ENCODE data around the gene DNAJC6.

The DNAJC6 gene

DNA sequence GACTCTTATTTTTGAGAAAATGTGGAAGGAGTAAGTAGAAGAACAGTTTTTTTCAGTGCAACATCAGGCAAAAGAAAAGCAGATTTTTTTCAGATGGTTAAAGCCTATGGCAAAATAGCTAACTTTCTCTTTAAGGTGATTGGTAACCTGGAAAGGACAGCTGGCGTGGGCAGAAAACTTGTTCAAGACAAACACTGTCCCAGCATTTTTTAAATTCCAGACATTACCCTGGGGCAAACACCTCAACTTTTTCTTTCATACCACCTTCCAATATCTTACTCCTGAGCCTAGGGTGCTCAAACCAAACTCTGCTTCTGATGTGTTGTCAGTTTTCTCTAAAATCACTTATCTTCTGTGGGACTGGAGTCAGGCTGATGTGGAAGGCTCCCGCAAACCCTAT, 108.4 kb downstream of the DNAJC6 start:
- Mint-ChIP-seq H3K27ac (no peak overlapping the region), H3K9me3 (no peaks in the 10 kb centered on the region), H3K27me3 (no peaks in the 10 kb centered on the region), H3K36me3 (no peaks in the 10 kb centered on the region), H3K4me1 (peaks cover 6 to 10% of the 10 kb centered on the region in 2 donors), H3K4me3 (no peak overlapping the region)
- DNase-seq (no peak), ATAC-seq (replicated peaks) (no peak)

DNA sequence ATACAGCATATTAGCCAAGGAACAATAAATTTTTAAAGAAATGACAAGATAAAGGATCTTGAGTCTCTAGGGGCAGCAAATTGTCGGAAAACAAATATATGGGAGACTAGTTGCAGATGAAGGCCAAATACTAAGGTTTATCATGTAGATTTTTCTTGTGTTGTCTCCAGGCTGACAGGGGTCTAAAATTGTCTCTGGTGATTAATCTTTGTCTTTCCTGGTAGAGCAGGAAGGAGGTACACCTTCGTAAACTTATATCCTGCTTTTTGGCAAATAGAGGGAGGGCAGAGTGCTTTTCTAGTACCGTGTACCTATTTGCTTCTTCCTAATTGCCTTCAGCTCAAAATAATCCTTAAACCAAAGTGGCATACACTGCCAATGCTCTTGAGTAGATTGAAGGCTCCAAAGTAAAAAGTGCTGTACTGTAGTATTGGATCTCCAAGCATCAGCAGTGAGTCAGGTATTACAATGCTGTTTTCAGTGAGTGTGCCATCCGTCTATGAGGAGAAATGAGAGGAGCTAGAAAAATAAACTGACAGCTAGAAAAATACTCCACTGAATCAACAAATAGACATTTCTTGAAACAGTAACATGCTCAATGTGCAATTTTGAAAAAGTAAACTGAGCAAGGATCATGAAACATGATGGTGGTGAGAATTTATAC, 109.3 kb downstream of the DNAJC6 start:
- Mint-ChIP-seq H3K4me1 (peaks cover 6 to 10% of the 10 kb centered on the region in 2 donors), H3K4me3 (no peak overlapping the region), H3K27ac (no peak overlapping the region)

DNA sequence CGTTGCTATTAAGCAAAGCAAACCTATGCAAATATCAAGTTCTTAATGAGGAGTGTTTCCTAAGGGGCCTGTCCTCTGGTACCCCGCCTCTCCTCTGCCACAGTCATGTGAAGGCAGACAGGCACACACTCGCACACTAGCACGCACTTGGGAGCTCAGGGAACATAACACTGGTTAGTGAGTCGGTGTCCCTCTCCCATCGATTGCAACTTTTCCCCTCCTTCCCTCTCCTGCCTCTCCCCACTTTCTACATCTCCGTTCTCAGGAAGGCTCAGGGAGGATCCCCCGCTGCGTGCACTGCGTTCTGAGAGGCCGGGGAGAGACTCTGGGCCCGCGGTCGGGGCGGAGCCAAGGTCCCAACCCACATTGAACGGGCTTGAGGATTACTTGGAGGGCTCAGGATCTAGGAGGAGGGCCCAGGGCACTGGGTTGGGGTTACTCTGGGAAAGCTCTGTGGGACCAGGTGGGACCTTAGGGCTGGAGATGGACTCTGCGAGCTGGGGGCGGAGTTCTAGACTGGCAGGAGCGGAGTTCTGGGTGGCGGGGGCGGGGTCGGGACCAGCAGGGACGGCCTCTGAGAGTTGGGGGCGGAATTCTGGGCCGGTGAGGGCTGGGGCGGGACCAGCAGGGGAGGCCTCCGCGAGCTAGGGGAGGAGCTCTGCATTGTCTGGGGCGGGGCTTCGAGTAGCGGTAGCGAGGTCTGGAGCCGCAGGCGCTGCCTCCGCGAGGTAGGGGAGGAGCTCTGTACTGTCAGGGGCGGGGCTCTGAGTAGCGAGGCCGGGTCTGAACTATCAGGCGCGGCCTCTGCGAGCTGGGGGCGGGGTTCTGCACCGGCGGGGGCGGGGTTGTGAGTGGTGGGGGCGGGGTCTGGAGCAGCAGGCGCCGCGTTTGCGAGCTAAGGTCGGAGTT, 110.6 kb downstream of the DNAJC6 start:
- ATAC-seq (replicated peaks) (peak; percentile 93 to 94), DNase-seq (peak; percentile 98)
- Mint-ChIP-seq H3K9me3 (no peaks in the 10 kb centered on the region), H3K4me3 (no peak overlapping the region), H3K36me3 (no peaks in the 10 kb centered on the region), H3K27me3 (no peaks in the 10 kb centered on the region), H3K27ac (peak overlapping the region; percentile 93), H3K4me1 (peaks cover 6 to 10% of the 10 kb centered on the region in 2 donors)

More for the DNA sequence above, 109.3 kb downstream of the DNAJC6 start:
- ATAC-seq (replicated peaks): no peak
- no peak for DNase-seq
- Mint-ChIP-seq H3K9me3 (no peaks in the 10 kb centered on the region), H3K27me3 (no peaks in the 10 kb centered on the region), H3K36me3 (no peaks in the 10 kb centered on the region)

- H3K27ac Mint-ChIP-seq: peak within 1 kb of the TSS; percentile 93
- no peaks in the 10 kb centered on the region for H3K9me3 Mint-ChIP-seq
- ATAC-seq (replicated peaks) (peak; percentile 4 to 67), DNase-seq (no peak)
- peaks cover 10% of the 10 kb centered on the region in 2 donors for H3K4me1 Mint-ChIP-seq
- H3K36me3 Mint-ChIP-seq: peaks cover 7 to 8% of the 10 kb centered on the region in 2 donors
- no peak within 1 kb of the TSS for H3K4me3 Mint-ChIP-seq
- H3K27me3 Mint-ChIP-seq: no peaks in the 10 kb centered on the region
Observed at GRCh38 chr1:65420590-65421350, 111.4 kb downstream of the DNAJC6 start, which contains the start of the genes LEPR and LEPROT. Gene LEPR (plus strand): TSS chr1:65420668. CDS start chr1:65565566, 144,898 bp downstream. Gene LEPROT (plus strand): TSS chr1:65420668. CDS start chr1:65420725, 57 bp downstream.

GRCh38 chr1:65421351-65422025, 112.1 kb downstream of the DNAJC6 start:
- peaks cover 10% of the 10 kb centered on the region in 2 donors for H3K4me1 Mint-ChIP-seq
- H3K27ac Mint-ChIP-seq: no peak overlapping the region
- peaks cover 14 to 15% of the 10 kb centered on the region in 2 donors for H3K36me3 Mint-ChIP-seq
- no peak overlapping the region for H3K4me3 Mint-ChIP-seq
- H3K27me3 Mint-ChIP-seq: no peaks in the 10 kb centered on the region
- DNase-seq: no peak
- ATAC-seq (replicated peaks): no peak
- H3K9me3 Mint-ChIP-seq: no peaks in the 10 kb centered on the region

DNA sequence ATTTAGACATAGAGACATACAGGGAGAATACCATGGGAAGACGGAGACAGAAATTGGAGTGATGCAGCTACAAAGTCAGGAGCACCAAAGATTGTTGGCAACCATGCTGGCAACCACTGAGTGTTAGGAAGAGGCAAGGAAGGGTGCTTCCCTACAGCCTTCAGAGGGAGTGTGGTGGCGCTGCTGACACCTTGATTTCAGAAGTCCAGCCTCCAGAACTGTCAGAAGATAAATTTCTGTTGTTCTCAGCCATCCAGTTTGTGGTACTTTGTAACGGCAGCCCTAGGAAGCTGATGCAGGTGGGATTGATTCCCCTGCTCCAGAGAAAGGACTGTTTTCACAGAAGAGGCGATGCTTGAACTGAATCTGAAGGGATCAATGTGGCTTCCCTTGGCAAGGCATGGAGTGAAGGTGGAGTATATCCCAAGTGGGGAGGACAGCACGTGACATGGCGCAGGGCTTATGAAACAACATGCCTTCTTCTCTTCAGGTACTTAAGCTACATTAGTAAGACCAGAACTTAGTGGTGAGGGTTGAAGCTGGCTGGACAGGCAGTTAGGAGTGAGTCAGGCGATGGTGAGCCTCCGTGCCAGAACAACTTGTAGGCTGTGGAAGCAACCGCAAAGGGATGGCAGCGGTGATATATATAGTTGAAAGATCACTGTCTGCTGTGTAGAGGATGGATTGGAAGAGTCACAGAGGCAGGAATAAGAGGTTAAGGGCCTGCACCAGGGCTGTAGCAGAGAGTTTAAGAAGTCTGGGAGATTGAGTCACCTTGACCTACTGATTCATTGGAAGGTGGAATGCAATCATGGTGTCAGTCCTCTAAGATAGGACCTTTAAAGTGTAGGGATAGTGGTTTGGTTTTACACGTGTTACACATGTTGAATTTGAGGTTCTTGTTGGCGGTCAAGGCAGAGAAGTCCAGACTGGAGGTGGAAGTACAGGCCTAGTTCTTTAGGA, 113.2 kb downstream of the DNAJC6 start:
- ATAC-seq (replicated peaks) (no peak), DNase-seq (no peak)
- Mint-ChIP-seq H3K27me3 (no peaks in the 10 kb centered on the region), H3K4me1 (peaks cover 10% of the 10 kb centered on the region in 2 donors), H3K4me3 (no peak overlapping the region), H3K36me3 (peaks cover 15 to 18% of the 10 kb centered on the region in 2 donors), H3K9me3 (no peaks in the 10 kb centered on the region), H3K27ac (no peak overlapping the region)

DNA sequence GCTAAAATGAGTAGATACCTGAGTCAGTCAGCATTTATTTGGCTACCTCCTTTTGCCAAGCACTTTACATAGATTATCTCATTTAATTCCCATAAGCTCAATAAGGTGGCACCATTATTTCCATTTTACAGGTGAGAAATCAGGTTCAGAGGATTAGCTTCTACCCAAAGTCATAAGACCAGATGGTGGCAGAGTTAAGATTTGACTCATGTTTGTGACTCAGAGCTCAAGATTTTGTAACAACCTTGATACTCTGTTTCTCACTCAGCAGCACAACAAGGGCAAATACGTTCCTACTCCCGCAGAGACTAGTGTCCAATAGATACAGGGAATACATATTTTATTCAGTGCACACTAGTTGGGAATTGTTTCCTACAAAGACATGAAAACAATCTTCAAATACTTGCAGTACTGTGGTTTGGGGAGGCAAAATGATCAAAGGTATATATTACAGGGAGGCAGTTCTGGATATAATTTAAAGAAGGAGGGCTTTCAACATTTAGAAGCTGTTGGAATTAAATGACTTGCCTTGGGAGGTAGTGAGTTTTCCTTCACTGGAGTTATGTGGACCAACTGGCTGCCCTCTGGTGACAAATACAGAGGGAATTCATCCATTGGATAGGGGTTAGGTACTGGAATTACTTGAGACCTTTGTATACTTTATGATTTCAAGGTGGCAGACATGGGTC, 114.7 kb downstream of the DNAJC6 start:
- Mint-ChIP-seq H3K27me3 (no peaks in the 10 kb centered on the region), H3K4me3 (no peak overlapping the region), H3K9me3 (no peaks in the 10 kb centered on the region), H3K4me1 (peaks cover 7 to 10% of the 10 kb centered on the region in 2 donors), H3K36me3 (peaks cover 15 to 18% of the 10 kb centered on the region in 2 donors), H3K27ac (no peak overlapping the region)
- DNase-seq (no peak), ATAC-seq (replicated peaks) (no peak)

GRCh38 chr1:65424573-65424889, 115.2 kb downstream of the DNAJC6 start:
- H3K36me3 Mint-ChIP-seq: peaks cover 15 to 18% of the 10 kb centered on the region in 2 donors
- no peak overlapping the region for H3K4me3 Mint-ChIP-seq
- ATAC-seq (replicated peaks) (no peak), DNase-seq (no peak)
- no peaks in the 10 kb centered on the region for H3K27me3 Mint-ChIP-seq
- H3K27ac Mint-ChIP-seq: no peak overlapping the region
- peaks cover 3 to 9% of the 10 kb centered on the region in 2 donors for H3K4me1 Mint-ChIP-seq
- H3K9me3 Mint-ChIP-seq: no peaks in the 10 kb centered on the region

GRCh38 chr1:65425006-65425405, 115.7 kb downstream of the DNAJC6 start:
- DNase-seq (no peak), ATAC-seq (replicated peaks) (no peak)
- Mint-ChIP-seq H3K4me1 (peaks cover 0 to 4% of the 10 kb centered on the region in 2 donors), H3K4me3 (no peak overlapping the region), H3K27me3 (no peaks in the 10 kb centered on the region), H3K27ac (no peak overlapping the region), H3K9me3 (no peaks in the 10 kb centered on the region), H3K36me3 (peaks cover 15 to 18% of the 10 kb centered on the region in 2 donors)

DNA sequence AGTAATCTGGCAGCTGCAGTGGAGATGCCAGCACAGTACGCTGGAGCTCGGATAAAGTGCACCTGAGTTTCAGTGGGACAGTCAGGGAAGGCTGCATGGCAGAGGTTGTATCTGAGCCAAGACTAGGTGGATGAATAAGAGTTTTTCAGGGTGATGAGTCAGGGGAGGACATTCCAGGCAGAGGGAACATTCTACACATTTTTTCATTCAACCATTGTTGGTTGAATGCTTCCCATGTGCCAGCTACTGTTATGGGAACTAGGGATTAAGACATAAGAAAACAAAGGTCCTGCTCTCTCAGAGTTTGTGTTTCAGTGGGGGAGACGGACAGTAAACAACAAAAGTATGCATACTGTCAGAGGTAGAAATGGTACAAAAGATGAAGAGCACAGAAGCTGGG, 116.4 kb downstream of the DNAJC6 start:
- no peaks in the 10 kb centered on the region for H3K9me3 Mint-ChIP-seq
- no peak overlapping the region for H3K27ac Mint-ChIP-seq
- DNase-seq (no peak), ATAC-seq (replicated peaks) (no peak)
- H3K36me3 Mint-ChIP-seq: peaks cover 15 to 18% of the 10 kb centered on the region in 2 donors
- H3K27me3 Mint-ChIP-seq: no peaks in the 10 kb centered on the region
- H3K4me3 Mint-ChIP-seq: no peak overlapping the region
- peaks cover 0 to 4% of the 10 kb centered on the region in 2 donors for H3K4me1 Mint-ChIP-seq

GRCh38 chr1:65429078-65429477, 119.7 kb downstream of the DNAJC6 start:
- ATAC-seq (replicated peaks) (no peak), DNase-seq (no peak)
- Mint-ChIP-seq H3K27me3 (no peaks in the 10 kb centered on the region), H3K27ac (no peak overlapping the region), H3K4me3 (no peak overlapping the region), H3K36me3 (peaks cover 22 to 23% of the 10 kb centered on the region in 2 donors), H3K9me3 (no peaks in the 10 kb centered on the region), H3K4me1 (peaks cover 0 to 4% of the 10 kb centered on the region in 2 donors)

- Mint-ChIP-seq H3K4me3 (no peak overlapping the region), H3K27ac (no peak overlapping the region), H3K36me3 (peaks cover 26 to 28% of the 10 kb centered on the region in 2 donors), H3K27me3 (no peaks in the 10 kb centered on the region), H3K4me1 (peaks cover 0 to 4% of the 10 kb centered on the region in 2 donors), H3K9me3 (no peaks in the 10 kb centered on the region)
- ATAC-seq (replicated peaks) (no peak), DNase-seq (no peak)
Observed at GRCh38 chr1:65429806-65430205, 120.5 kb downstream of the DNAJC6 start.
